Esophagus muscularis mucosa (tissue), 4 donors: ENCODE data around the gene ANGPT4. TPM values are rescaled to one million over a fixed set of nuclear protein-coding genes. Genes with fewer than 3 reads are reported as not detected.

ENCODE experiments used
- DNase-seq: peaks from one replicate; pipeline ENCODE4 v3.0.0-alpha.2; 2017; ENCODE audit errors: extremely low spot score
- H3K27ac ChIP-seq, 4 donors: fragments of 200-600 bp; sonication (generic); replicated peaks in 1 of 4; 1 replicate in 3 of 4; 2 replicates in 1 of 4; pipeline ENCODE4 v1.5.1; 2016 to 2019; ENCODE audit warnings: mild to moderate bottlenecking in 1 of 4
- H3K27me3 ChIP-seq, 4 donors: fragments of 200-600 bp; sonication (generic); one replicate each; pipeline versions ENCODE4 v1.5.1 to v1.6.0; 2016 to 2019
- H3K36me3 ChIP-seq, 4 donors: fragments of 200-600 bp; sonication (generic); one replicate each; pipeline ENCODE4 v1.5.1; 2016 to 2019
- H3K4me1 ChIP-seq, 4 donors: fragments of 200-600 bp; sonication (generic); one replicate each; pipeline ENCODE4 v1.5.1; 2016 to 2019
- H3K4me3 ChIP-seq, 4 donors: fragments of 200-600 bp; sonication (generic); 1 replicate in 2 of 4; 2 replicates in 2 of 4; pipeline ENCODE4 v1.5.1; 2016 to 2019; ENCODE audit warnings: mild to moderate bottlenecking in 4 of 4, moderate library complexity in 1 of 4
- H3K9me3 ChIP-seq, 4 donors: fragments of 200-600 bp; sonication (generic); 1 replicate in 3 of 4; 2 replicates in 1 of 4; pipeline ENCODE4 v1.5.1; 2016 to 2019
- CTCF ChIP-seq, 3 experiments: fragments of 200-600 bp in 2 of 3; fragments of 450-650 bp in 1 of 3; sonication (generic) in 2 of 3; IDR thresholded peaks; one replicate each; pipeline ENCODE4 v1.5.1; 2017 to 2019; ENCODE audit warnings: antibody characterized with exemption in 3 of 3, mild to moderate bottlenecking in 2 of 3, moderate library complexity in 1 of 3
- EP300 ChIP-seq: sonication (generic); formaldehyde crosslinking; IDR thresholded peaks from one replicate; pipeline ENCODE4 v1.6.1; 2017; ENCODE audit warnings: antibody characterized with exemption
- POLR2A ChIP-seq: fragments of 450-650 bp; IDR thresholded peaks from one replicate; pipeline ENCODE4 v1.6.1; 2017; ENCODE audit warnings: antibody characterized with exemption, moderate library complexity, mild to moderate bottlenecking, low read depth
- POLR2AphosphoS5 ChIP-seq, 2 donors: sonication (generic); formaldehyde crosslinking; IDR thresholded peaks; one replicate each; pipeline ENCODE4 v1.6.1; 2017; ENCODE audit warnings: antibody characterized with exemption in 2 of 2
- WGBS: methylation state at CpG from one replicate; pipeline ENCODE4 v1.1.5; 2018; 5-methylcytosine and 5-hydroxymethylcytosine counted together
- intact Hi-C: fragments of 100-400 bp; cut with DNase I; formaldehyde crosslinking; loops from one replicate; pipeline ENCODE4 v1.15.1; 2023
- total RNA-seq, 4 donors: library from RNA; depleted of rRNA; stranded (reverse); fragments of >200 nt; gene quantifications; one replicate each; pipeline versions ENCODE4 v1.1.0 to v1.2.1, GENCODE V29; 2016

The ANGPT4 gene
- total RNA-seq, 4 donors from 2014 or later, result under 0.01 to 0.46 (median 0.13) TPM; not detected in 1

- H3K4me3 ChIP-seq, result no peak overlapping the region
- intact Hi-C loops, result no loop called here
- no peaks in the 10 kb centered on the region for H3K36me3 ChIP-seq
- no peak for DNase-seq
- H3K27me3 ChIP-seq, result peaks cover 0 to 53% (median under 1%) of the 10 kb centered on the region in 4 donors
- TF ChIP-seq EP300 (no peak), CTCF (IDR thresholded peaks at IDR 0.05) (no peak), POLR2A (no peak), POLR2AphosphoS5 (IDR thresholded peaks at IDR 0.05) (no peak)
- whole genome bisulfite sequencing, result 73% methylated on average over 2 of the region's 2 CpGs
- no peak overlapping the region for H3K27ac ChIP-seq
- no peaks in the 10 kb centered on the region for H3K9me3 ChIP-seq
- H3K4me1 ChIP-seq, result no peaks in the 10 kb centered on the region
Measured at GRCh38 chr20:961768-962167, 45.6 kb upstream of the ANGPT4 start.

GRCh38 chr20:959996-960615, 44.0 kb upstream of the ANGPT4 start:
- intact Hi-C loops, result loop anchor here (10.0 kb wide), 1 partner anchor 255 kb away; no protein-coding TSS in a partner anchor
- no peak overlapping the region for H3K4me3 ChIP-seq
- DNase-seq, result no peak
- H3K36me3 ChIP-seq, result no peaks in the 10 kb centered on the region
- no peak for TF ChIP-seq POLR2AphosphoS5 (IDR thresholded peaks at IDR 0.05)
- no peak for TF ChIP-seq CTCF (IDR thresholded peaks at IDR 0.05)
- TF ChIP-seq EP300, result no peak
- TF ChIP-seq POLR2A, result no peak
- H3K27ac ChIP-seq, result no peak overlapping the region
- 82% methylated on average over 16 of the region's 16 CpGs for WGBS
- H3K27me3 ChIP-seq, result peaks cover 0 to 69% (median 10%) of the 10 kb centered on the region in 4 donors
- H3K4me1 ChIP-seq, result peaks cover 3 to 6% (median 4%) of the 10 kb centered on the region in 4 donors
- H3K9me3 ChIP-seq, result no peaks in the 10 kb centered on the region

- 63% methylated on average over 18 of the region's 19 CpGs for WGBS
- H3K4me1 ChIP-seq, result peaks cover 3 to 6% (median 4%) of the 10 kb centered on the region in 4 donors
- no peak for TF ChIP-seq POLR2A
- TF ChIP-seq EP300, result no peak
- no peak for TF ChIP-seq POLR2AphosphoS5 (IDR thresholded peaks at IDR 0.05)
- no peak for TF ChIP-seq CTCF (IDR thresholded peaks at IDR 0.05)
- no peaks in the 10 kb centered on the region for H3K9me3 ChIP-seq
- H3K36me3 ChIP-seq, result no peaks in the 10 kb centered on the region
- H3K27ac ChIP-seq, result no peak overlapping the region
- no peak for DNase-seq
- intact Hi-C loops, result loop anchor here (10.0 kb wide), 1 partner anchor 256 kb away; no protein-coding TSS in a partner anchor
- peaks cover 0 to 77% (median 12%) of the 10 kb centered on the region in 4 donors for H3K27me3 ChIP-seq
- no peak overlapping the region for H3K4me3 ChIP-seq
Measured at GRCh38 chr20:958936-959815, 43.0 kb upstream of the ANGPT4 start.

GRCh38 chr20:957544-957943, 41.4 kb upstream of the ANGPT4 start:
- TF ChIP-seq CTCF (IDR thresholded peaks at IDR 0.05) (no peak), EP300 (no peak), POLR2AphosphoS5 (IDR thresholded peaks at IDR 0.05) (no peak), POLR2A (no peak)
- H3K4me1 ChIP-seq, result peaks cover 3 to 6% (median 4%) of the 10 kb centered on the region in 4 donors
- no peaks in the 10 kb centered on the region for H3K9me3 ChIP-seq
- intact Hi-C loops, result loop anchor here (10.0 kb wide), 1 partner anchor 257 kb away; no protein-coding TSS in a partner anchor
- peaks cover 0 to 88% (median 14%) of the 10 kb centered on the region in 4 donors for H3K27me3 ChIP-seq
- no peaks in the 10 kb centered on the region for H3K36me3 ChIP-seq
- WGBS, result 91% methylated on average over 1 of the region's 1 CpG
- H3K4me3 ChIP-seq, result no peak overlapping the region
- no peak for DNase-seq
- no peak overlapping the region for H3K27ac ChIP-seq
